Kidney epithelial cell (primary cell): Measurements from ENCODE around the gene CLSTN1. TPM values are rescaled to one million over a fixed set of nuclear protein-coding genes. Genes with fewer than 3 reads are reported as not detected.
"Not testable (repeated sequence)": the region's sequence is repeated elsewhere in the genome, so short reads cannot be mapped to it uniquely, and the experiment has no call there.

Experiments used
- DNase-seq: peaks from one replicate; pipeline ENCODE4 v3.0.0-alpha.2; 2010; ENCODE audit warnings: low read depth
- H3K27me3 ChIP-seq: 2 replicates; pipeline ENCODE4 v1.6.0; 2011; ENCODE audit warnings: low read length; ENCODE audit not compliant: control insufficient read depth, insufficient read depth
- H3K36me3 ChIP-seq: 2 replicates; pipeline ENCODE4 v1.5.1; 2011; ENCODE audit warnings: low read length; ENCODE audit not compliant: control insufficient read depth, insufficient read depth
- H3K4me3 ChIP-seq: 2 replicates; pipeline ENCODE4 v1.5.1; 2011; ENCODE audit warnings: low read depth, mild to moderate bottlenecking, control low read depth, low read length
- total RNA-seq: library from RNA; depleted of rRNA; stranded (reverse); fragments of >200 nt; gene quantifications from 2 replicates; pipeline ENCODE4 v1.2.3, GENCODE V29; 2015
- TF ChIP-seq, protein P1 (sequence below): IDR thresholded peaks from 2 replicates; pipeline ENCODE4 v1.5.1; 2011; ENCODE audit warnings: mild to moderate bottlenecking, moderate library complexity, low read length, control low read depth, inconsistent platforms; ENCODE audit not compliant: insufficient read depth, poor library complexity, severe bottlenecking

The CLSTN1 gene
- total RNA-seq, 1 donor from 2014 or later = 115 TPM

DNA sequence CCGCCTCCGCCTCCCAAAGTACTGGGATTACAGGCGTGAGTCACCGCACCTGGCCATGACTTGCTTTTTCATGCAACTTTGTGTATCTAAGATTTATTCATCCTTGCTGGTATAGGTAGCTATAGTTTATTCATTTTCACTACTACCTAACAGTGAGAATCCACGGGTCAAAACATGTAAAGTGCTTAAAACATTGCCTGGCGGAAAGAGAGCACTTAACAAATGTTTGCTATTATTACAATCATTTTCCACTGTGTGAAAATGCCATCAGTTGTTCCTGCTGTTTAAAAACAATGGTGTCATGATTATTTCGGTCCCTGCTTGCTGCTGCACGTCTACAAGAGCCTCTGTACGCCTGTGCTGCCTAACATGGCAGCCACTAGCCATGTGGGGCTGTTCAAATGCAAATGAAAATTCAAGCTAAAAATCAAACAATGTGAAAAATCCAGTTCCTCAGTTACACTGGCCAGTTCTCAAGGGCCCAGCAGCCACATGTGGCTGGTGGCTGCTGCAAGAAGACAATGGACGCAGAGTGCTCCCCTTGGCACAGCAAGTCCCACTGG is 65.1 kb downstream of the CLSTN1 start:
- DNase-seq = no peak
- Histone ChIP-seq H3K4me3 (no peak overlapping the region), H3K36me3 (peaks cover 1% of the 10 kb centered on the region)

GRCh38 chr1:9755441-9755995 is 68.2 kb downstream of the CLSTN1 start:
- DNase-seq = no peak
- no peak overlapping the region for H3K4me3 ChIP-seq
- TF ChIP-seq, protein P1, sequence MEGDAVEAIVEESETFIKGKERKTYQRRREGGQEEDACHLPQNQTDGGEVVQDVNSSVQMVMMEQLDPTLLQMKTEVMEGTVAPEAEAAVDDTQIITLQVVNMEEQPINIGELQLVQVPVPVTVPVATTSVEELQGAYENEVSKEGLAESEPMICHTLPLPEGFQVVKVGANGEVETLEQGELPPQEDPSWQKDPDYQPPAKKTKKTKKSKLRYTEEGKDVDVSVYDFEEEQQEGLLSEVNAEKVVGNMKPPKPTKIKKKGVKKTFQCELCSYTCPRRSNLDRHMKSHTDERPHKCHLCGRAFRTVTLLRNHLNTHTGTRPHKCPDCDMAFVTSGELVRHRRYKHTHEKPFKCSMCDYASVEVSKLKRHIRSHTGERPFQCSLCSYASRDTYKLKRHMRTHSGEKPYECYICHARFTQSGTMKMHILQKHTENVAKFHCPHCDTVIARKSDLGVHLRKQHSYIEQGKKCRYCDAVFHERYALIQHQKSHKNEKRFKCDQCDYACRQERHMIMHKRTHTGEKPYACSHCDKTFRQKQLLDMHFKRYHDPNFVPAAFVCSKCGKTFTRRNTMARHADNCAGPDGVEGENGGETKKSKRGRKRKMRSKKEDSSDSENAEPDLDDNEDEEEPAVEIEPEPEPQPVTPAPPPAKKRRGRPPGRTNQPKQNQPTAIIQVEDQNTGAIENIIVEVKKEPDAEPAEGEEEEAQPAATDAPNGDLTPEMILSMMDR = no peak
- no peaks in the 10 kb centered on the region for H3K27me3 ChIP-seq
- H3K36me3 ChIP-seq = no peaks in the 10 kb centered on the region

More for the DNA sequence above, 65.1 kb downstream of the CLSTN1 start:
- no peaks in the 10 kb centered on the region for H3K27me3 ChIP-seq
- TF ChIP-seq, protein P1 = no peak

DNA sequence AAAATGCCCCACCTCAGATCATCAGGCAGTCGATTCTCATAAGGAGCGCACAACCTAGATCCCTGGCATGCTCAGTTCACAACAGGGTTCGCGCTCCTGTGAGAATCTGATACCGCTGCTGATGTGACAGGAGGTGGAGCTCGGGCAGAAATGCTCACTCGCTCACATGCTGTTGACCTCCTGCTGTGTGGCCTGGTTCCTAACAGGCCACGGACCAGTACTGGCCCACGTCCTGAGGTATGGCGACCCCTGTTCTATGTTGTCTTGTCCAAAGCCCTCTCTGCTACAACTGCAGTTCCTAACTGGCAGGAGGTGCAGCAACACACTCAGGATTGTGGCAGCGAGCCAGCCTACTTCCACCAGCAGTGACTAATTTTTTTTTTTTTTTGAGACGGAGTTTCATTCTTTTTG is 70.6 kb downstream of the CLSTN1 start:
- TF ChIP-seq, protein P1 = no peak
- Histone ChIP-seq H3K27me3 (no peaks in the 10 kb centered on the region), H3K36me3 (no peaks in the 10 kb centered on the region), H3K4me3 (no peak overlapping the region)
- DNase-seq = peak; percentile 28

- TF ChIP-seq, protein P1 = no peak
- no peak for DNase-seq
- Histone ChIP-seq H3K36me3 (no peaks in the 10 kb centered on the region), H3K4me3 (no peak overlapping the region), H3K27me3 (no peaks in the 10 kb centered on the region)
Measured at GRCh38 chr1:9751971-9752370, 71.8 kb downstream of the CLSTN1 start.

- no peak for DNase-seq
- peaks cover 1% of the 10 kb centered on the region for H3K36me3 ChIP-seq
- H3K4me3 ChIP-seq = no peak overlapping the region
- H3K27me3 ChIP-seq = no peaks in the 10 kb centered on the region
- TF ChIP-seq, protein P1 = no peak
Measured at GRCh38 chr1:9749361-9749760, 74.4 kb downstream of the CLSTN1 start.

DNA sequence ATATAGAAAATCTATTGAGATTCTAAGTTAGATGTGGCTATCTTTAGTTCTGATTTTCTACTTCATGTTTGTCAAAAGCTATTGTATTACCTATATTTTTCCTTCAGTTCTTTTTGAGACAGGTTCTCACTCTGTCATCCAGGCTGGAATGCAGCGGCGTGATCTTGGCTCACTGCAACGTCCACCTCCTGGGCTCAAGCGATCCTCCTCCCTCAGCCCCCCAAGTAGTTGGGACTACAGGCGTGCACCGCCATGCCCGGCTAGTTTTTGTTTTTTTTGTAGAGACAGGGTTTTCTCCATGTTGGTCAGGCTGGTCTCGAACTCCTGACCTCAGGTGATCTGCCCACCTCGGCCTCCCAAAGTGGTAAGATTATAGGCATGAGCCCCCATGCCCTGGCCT is 75.4 kb downstream of the CLSTN1 start:
- DNase-seq, H3K27me3 ChIP-seq, H3K36me3 ChIP-seq, H3K4me3 ChIP-seq: not testable (repeated sequence)
